HepG2 (cell line): Measurements from ENCODE around the gene RASSF7. TPM values are rescaled to one million over a fixed set of nuclear protein-coding genes. Genes with fewer than 3 reads are reported as not detected.

ENCODE experiments used
- E2F2 ChIP-seq: sonication (generic); formaldehyde crosslinking; IDR thresholded peaks from 2 replicates; pipeline ENCODE4 v1.4.0; 2020; ENCODE audit warnings: missing genetic modification reagents, borderline replicate concordance
- FOXJ3 ChIP-seq: sonication (generic); formaldehyde crosslinking; IDR thresholded peaks from 2 replicates; pipeline ENCODE4 v1.4.0; 2020; ENCODE audit warnings: missing genetic modification reagents, mild to moderate bottlenecking, borderline replicate concordance
- KLF12 ChIP-seq: sonication (generic); formaldehyde crosslinking; IDR thresholded peaks from 2 replicates; pipeline ENCODE4 v1.4.0; 2020; ENCODE audit warnings: missing genetic modification reagents, borderline replicate concordance
- MED1 ChIP-seq: sonication (generic); formaldehyde crosslinking; IDR thresholded peaks from 2 replicates; pipeline ENCODE4 v1.4.0; 2020; ENCODE audit warnings: missing genetic modification reagents
- NCOA1 ChIP-seq: sonication (generic); formaldehyde crosslinking; IDR thresholded peaks from 2 replicates; pipeline ENCODE4 v1.9.0; 2021; ENCODE audit warnings: missing genetic modification reagents
- NCOA2 ChIP-seq: sonication (generic); formaldehyde crosslinking; IDR thresholded peaks from 2 replicates; pipeline ENCODE4 v1.8.0; 2022; ENCODE audit warnings: inconsistent platforms
- NFKB2 ChIP-seq: sonication (generic); formaldehyde crosslinking; IDR thresholded peaks from 2 replicates; pipeline ENCODE4 v1.4.0; 2020; ENCODE audit warnings: missing genetic modification reagents, borderline replicate concordance
- PTBP1 ChIP-seq: fragments of 200-400 bp; formaldehyde crosslinking; IDR thresholded peaks from 2 replicates; pipeline ENCODE4 v1.6.1; 2018; ENCODE audit warnings: low read length, low read depth; ENCODE audit not compliant: poor library complexity, severe bottlenecking
- TIGD3 ChIP-seq: sonication (generic); formaldehyde crosslinking; IDR thresholded peaks from 2 replicates; pipeline ENCODE4 v1.5.1; 2020; ENCODE audit warnings: mild to moderate bottlenecking, missing genetic modification reagents, borderline replicate concordance
- XRCC5 ChIP-seq: fragments of 200-400 bp; formaldehyde crosslinking; optimal IDR thresholded peaks from 2 replicates; pipeline ENCODE3; 2017; ENCODE audit warnings: mild to moderate bottlenecking, low read length
- ZFX ChIP-seq: sonication (generic); formaldehyde crosslinking; IDR thresholded peaks from 2 replicates; pipeline ENCODE4 v1.4.0; 2020; ENCODE audit warnings: mild to moderate bottlenecking, low read depth, missing genetic modification reagents, moderate library complexity
- ZNF20 ChIP-seq: sonication (generic); formaldehyde crosslinking; IDR thresholded peaks from 2 replicates; pipeline ENCODE4 v1.4.0; 2020; ENCODE audit warnings: mild to moderate bottlenecking, moderate library complexity, missing genetic modification reagents
- ZNF318 ChIP-seq: sonication (generic); formaldehyde crosslinking; IDR thresholded peaks from 2 replicates; pipeline ENCODE4 v1.4.0; 2020; ENCODE audit warnings: mild to moderate bottlenecking, missing genetic modification reagents
- ZNF501 ChIP-seq: sonication (generic); formaldehyde crosslinking; IDR thresholded peaks from 2 replicates; pipeline ENCODE4 v1.5.1; 2020; ENCODE audit warnings: mild to moderate bottlenecking, moderate library complexity, missing genetic modification reagents
- ZNF724P ChIP-seq: sonication (generic); formaldehyde crosslinking; IDR thresholded peaks from 2 replicates; pipeline ENCODE4 v1.8.0; 2022; ENCODE audit warnings: missing genetic modification reagents, borderline replicate concordance
- ZNF800 ChIP-seq: sonication (generic); formaldehyde crosslinking; IDR thresholded peaks from 2 replicates; pipeline ENCODE4 v1.4.0; 2020; ENCODE audit warnings: missing genetic modification reagents
- polyA plus RNA-seq, 8 experiments: library from polyadenylated mRNA; depleted of rRNA in 3 of 8; stranded (reverse) in 7 of 8; unstranded in 1 of 8; fragments of >200 nt; fragmentation: Illumina TruSeq in 4 of 8; extraction: Trizol in 4 of 8; gene quantifications; 2 replicates each; pipeline versions ENCODE4 v1.2.1 to v1.2.3, GENCODE V29; 2011 to 2016; ENCODE audit warnings: low read depth in 4 of 8, missing spikeins in 1 of 8, mixed read lengths in 1 of 8; ENCODE audit not compliant: insufficient read depth in 1 of 8
- total RNA-seq, 5 experiments: library from RNA; depleted of rRNA; stranded (reverse); fragments of >200 nt; fragmentation: Illumina TruSeq; extraction: Trizol; gene quantifications; 2 replicates each; pipeline ENCODE4 v1.2.3, GENCODE V29; 2016; ENCODE audit warnings: low read depth in 1 of 5

Gene RASSF7
- total and polyA plus RNA-seq, 2 of the 13 experiments (the other 11 are each of a cell fraction or from before 2014, with no cell fraction given): 20.2 to 28.6 TPM

GRCh38 chr11:569158-569885, 8.6 kb downstream of the RASSF7 start (continued):
- TF ChIP-seq PTBP1 (no peak), XRCC5 (no peak), FOXJ3 (CRISPR knock-in tag) (0 out of 2 replicates have a peak, but pooled peaks have one; percentile 13), TIGD3 (CRISPR knock-in tag) (no peak), ZNF318 (CRISPR knock-in tag) (no peak), KLF12 (no peak), ZFX (CRISPR knock-in tag) (peak; percentile 84), MED1 (CRISPR knock-in tag) (peak; percentile 47), NCOA2 (CRISPR knock-in tag) (no peak), ZNF724P (CRISPR knock-in tag) (no peak), ZNF800 (CRISPR knock-in tag) (peak; percentile 37; the same call in 1 of the 2 replicates), NFKB2 (CRISPR knock-in tag) (no peak; the same call in 1 of the 2 replicates), ZNF20 (CRISPR knock-in tag) (no peak), ZNF501 (peak; percentile 64), NCOA1 (no peak), E2F2 (no peak)
